ENCODE data around the gene PTPN3. TPM values are rescaled to one million over a fixed set of nuclear protein-coding genes. Genes with fewer than 3 reads are reported as not detected.

Gene PTPN3
- total RNA-seq, 4 donors from 2014 or later = 0.29 to 5.5 (median 2.1) TPM

- TF ChIP-seq CTCF (IDR thresholded peaks at IDR 0.05) (no peak), POLR2A (IDR thresholded peaks at IDR 0.05) (no peak)
- no peaks in the 10 kb centered on the region for H3K27me3 ChIP-seq
- intact Hi-C loops (cut with DNase I; ENCODE audit: low total_unique reads) = no loop called here
- H3K36me3 ChIP-seq = no peaks in the 10 kb centered on the region
- no peaks in the 10 kb centered on the region for H3K9me3 ChIP-seq
- no peak for DNase-seq
- H3K4me3 ChIP-seq = no peak overlapping the region
- no peaks in the 10 kb centered on the region for H3K4me1 ChIP-seq
- no peak overlapping the region for H3K27ac ChIP-seq
These were observed 48.9 kb downstream of the PTPN3 start for GRCh38 chr9:109449036-109449798.

GRCh38 chr9:109448223-109448622 is 49.9 kb downstream of the PTPN3 start:
- Histone ChIP-seq H3K9me3 (no peaks in the 10 kb centered on the region), H3K36me3 (no peaks in the 10 kb centered on the region), H3K4me3 (no peak overlapping the region), H3K27ac (no peak overlapping the region), H3K27me3 (no peaks in the 10 kb centered on the region), H3K4me1 (no peaks in the 10 kb centered on the region)
- intact Hi-C loops (cut with DNase I; ENCODE audit: low total_unique reads) = no loop called here
- TF ChIP-seq POLR2A (IDR thresholded peaks at IDR 0.05) (no peak), CTCF (IDR thresholded peaks at IDR 0.05) (no peak)
- no peak for DNase-seq

- no peaks in the 10 kb centered on the region for H3K9me3 ChIP-seq
- intact Hi-C loops (cut with DNase I; ENCODE audit: low total_unique reads) = no loop called here
- H3K36me3 ChIP-seq = no peaks in the 10 kb centered on the region
- H3K4me1 ChIP-seq = no peaks in the 10 kb centered on the region
- no peak overlapping the region for H3K27ac ChIP-seq
- no peaks in the 10 kb centered on the region for H3K27me3 ChIP-seq
- no peak overlapping the region for H3K4me3 ChIP-seq
- no peak for DNase-seq
- TF ChIP-seq CTCF (IDR thresholded peaks at IDR 0.05) = no peak
- no peak for TF ChIP-seq POLR2A (IDR thresholded peaks at IDR 0.05)
These were observed 50.6 kb downstream of the PTPN3 start for GRCh38 chr9:109447329-109448076.

- H3K27me3 ChIP-seq = no peaks in the 10 kb centered on the region
- H3K4me3 ChIP-seq = no peak overlapping the region
- H3K9me3 ChIP-seq = no peaks in the 10 kb centered on the region
- intact Hi-C loops (cut with DNase I; ENCODE audit: low total_unique reads) = no loop called here
- DNase-seq = no peak
- TF ChIP-seq POLR2A (IDR thresholded peaks at IDR 0.05) (no peak), CTCF (IDR thresholded peaks at IDR 0.05) (no peak)
- H3K27ac ChIP-seq = no peak overlapping the region
- no peaks in the 10 kb centered on the region for H3K36me3 ChIP-seq
- H3K4me1 ChIP-seq = no peaks in the 10 kb centered on the region
These were observed 53.3 kb downstream of the PTPN3 start for GRCh38 chr9:109444771-109445320.

- intact Hi-C loops (cut with DNase I; ENCODE audit: low total_unique reads) = no loop called here
- no peaks in the 10 kb centered on the region for H3K27me3 ChIP-seq
- TF ChIP-seq CTCF (IDR thresholded peaks at IDR 0.05) (no peak), POLR2A (IDR thresholded peaks at IDR 0.05) (no peak)
- H3K27ac ChIP-seq = no peak overlapping the region
- H3K9me3 ChIP-seq = no peaks in the 10 kb centered on the region
- DNase-seq = no peak
- H3K4me1 ChIP-seq = no peaks in the 10 kb centered on the region
- H3K4me3 ChIP-seq = no peak overlapping the region
- H3K36me3 ChIP-seq = no peaks in the 10 kb centered on the region
These were observed 55.4 kb downstream of the PTPN3 start for GRCh38 chr9:109442716-109443115.
